ENCODE data around the gene SLC16A4.

DNA sequence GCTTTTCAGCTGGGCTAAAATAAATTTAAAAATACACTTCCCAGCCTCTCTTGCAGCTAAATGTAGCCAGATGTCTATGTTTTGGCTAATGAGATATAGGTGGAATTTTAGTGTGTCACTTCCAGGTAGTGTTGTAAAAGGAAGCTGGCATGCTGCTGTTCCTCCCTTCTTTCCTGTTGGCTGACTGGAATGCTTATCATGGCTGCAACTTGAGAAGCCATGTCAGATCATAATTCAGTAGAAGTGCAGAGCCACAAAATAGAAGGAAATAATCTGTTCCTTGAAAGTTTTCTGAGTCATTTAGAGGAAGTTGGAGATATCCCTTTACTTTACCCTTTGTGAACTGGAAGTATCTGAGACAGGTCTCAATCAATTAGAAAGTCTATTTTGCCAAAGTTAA, 62.6 kb downstream of the SLC16A4 start:
- TF ChIP-seq, protein P1, sequence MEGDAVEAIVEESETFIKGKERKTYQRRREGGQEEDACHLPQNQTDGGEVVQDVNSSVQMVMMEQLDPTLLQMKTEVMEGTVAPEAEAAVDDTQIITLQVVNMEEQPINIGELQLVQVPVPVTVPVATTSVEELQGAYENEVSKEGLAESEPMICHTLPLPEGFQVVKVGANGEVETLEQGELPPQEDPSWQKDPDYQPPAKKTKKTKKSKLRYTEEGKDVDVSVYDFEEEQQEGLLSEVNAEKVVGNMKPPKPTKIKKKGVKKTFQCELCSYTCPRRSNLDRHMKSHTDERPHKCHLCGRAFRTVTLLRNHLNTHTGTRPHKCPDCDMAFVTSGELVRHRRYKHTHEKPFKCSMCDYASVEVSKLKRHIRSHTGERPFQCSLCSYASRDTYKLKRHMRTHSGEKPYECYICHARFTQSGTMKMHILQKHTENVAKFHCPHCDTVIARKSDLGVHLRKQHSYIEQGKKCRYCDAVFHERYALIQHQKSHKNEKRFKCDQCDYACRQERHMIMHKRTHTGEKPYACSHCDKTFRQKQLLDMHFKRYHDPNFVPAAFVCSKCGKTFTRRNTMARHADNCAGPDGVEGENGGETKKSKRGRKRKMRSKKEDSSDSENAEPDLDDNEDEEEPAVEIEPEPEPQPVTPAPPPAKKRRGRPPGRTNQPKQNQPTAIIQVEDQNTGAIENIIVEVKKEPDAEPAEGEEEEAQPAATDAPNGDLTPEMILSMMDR (conservative IDR thresholded peaks at IDR 0.05; ENCODE audit: low read depth, low read length): no peak
- no peak for TF ChIP-seq EZH2 (IDR thresholded peaks at IDR 0.05; ENCODE audit: low read length, unreplicated experiment)
- TF ChIP-seq EZH2phosphoT487 (IDR thresholded peaks at IDR 0.05; ENCODE audit: borderline replicate concordance, low read length): no peak

All from PC-3 (cell line).